ENCODE results near the gene OR8H1. TPM values are rescaled to one million over a fixed set of nuclear protein-coding genes. Genes with fewer than 3 reads are reported as not detected.

Gene OR8H1
- not detected for polyA plus RNA-seq (2013)

GRCh38 chr11:56292154-56292553, at the start of gene OR8H1:
OR8H1 (minus strand) TSS chr11:56292254; CDS start chr11:56291062, 1,192 bp downstream.
- no CpG with 5 or more reads among the region's 2 CpGs for WGBS (ENCODE audit: insufficient coverage)
- Histone ChIP-seq H3K36me3 (ENCODE audit: control insufficient read depth in 4 of 4, insufficient read depth in 4 of 4, low read length in 3 of 4) (no peaks in the 10 kb centered on the region), H3K27ac (ENCODE audit: insufficient read depth in 1 of 2, low read depth in 1 of 2, low read length in 2 of 2, poor library complexity in 1 of 2, severe bottlenecking in 2 of 2) (no peak within 1 kb of the TSS), H3K4me1 (ENCODE audit: control extremely low read depth in 1 of 4, control insufficient read depth in 4 of 4, insufficient read depth in 4 of 4, low read length in 3 of 4) (no peaks in the 10 kb centered on the region), H3K9me3 (ENCODE audit: control extremely low read depth in 1 of 5, control insufficient read depth in 4 of 5, insufficient read depth in 2 of 5, low read depth in 1 of 5, low read length in 4 of 5) (no peaks in the 10 kb centered on the region), H3K4me3 (ENCODE audit: control insufficient read depth in 1 of 7, extremely low read depth in 1 of 7, insufficient read depth in 4 of 7, low read depth in 2 of 7, low read length in 6 of 7) (no peak within 1 kb of the TSS), H3K27me3 (replicated peaks in 2 of 5; ENCODE audit: control insufficient read depth in 4 of 5, insufficient read depth in 5 of 5, low read length in 4 of 5) (no peaks in the 10 kb centered on the region)
- no peak for DNase-seq
- ChIA-PET POLR2A (no interaction called here), CTCF (no interaction called here)

- Histone ChIP-seq H3K27me3 (replicated peaks in 2 of 5; ENCODE audit: control insufficient read depth in 4 of 5, insufficient read depth in 5 of 5, low read length in 4 of 5) (no peaks in the 10 kb centered on the region), H3K4me3 (ENCODE audit: control insufficient read depth in 1 of 7, extremely low read depth in 1 of 7, insufficient read depth in 4 of 7, low read depth in 2 of 7, low read length in 6 of 7) (no peak overlapping the region), H3K9me3 (ENCODE audit: control extremely low read depth in 1 of 5, control insufficient read depth in 4 of 5, insufficient read depth in 2 of 5, low read depth in 1 of 5, low read length in 4 of 5) (peaks cover 0 to 3% (median 0%) of the 10 kb centered on the region in 5 experiments), H3K4me1 (ENCODE audit: control extremely low read depth in 1 of 4, control insufficient read depth in 4 of 4, insufficient read depth in 4 of 4, low read length in 3 of 4) (no peaks in the 10 kb centered on the region), H3K36me3 (ENCODE audit: control insufficient read depth in 4 of 4, insufficient read depth in 4 of 4, low read length in 3 of 4) (no peaks in the 10 kb centered on the region), H3K27ac (ENCODE audit: insufficient read depth in 1 of 2, low read depth in 1 of 2, low read length in 2 of 2, poor library complexity in 1 of 2, severe bottlenecking in 2 of 2) (no peak overlapping the region)
- ChIA-PET CTCF (no interaction called here), POLR2A (no interaction called here)
- DNase-seq: no peak
These were observed 48.2 kb upstream of the OR8H1 start for GRCh38 chr11:56340289-56340688.

DNA sequence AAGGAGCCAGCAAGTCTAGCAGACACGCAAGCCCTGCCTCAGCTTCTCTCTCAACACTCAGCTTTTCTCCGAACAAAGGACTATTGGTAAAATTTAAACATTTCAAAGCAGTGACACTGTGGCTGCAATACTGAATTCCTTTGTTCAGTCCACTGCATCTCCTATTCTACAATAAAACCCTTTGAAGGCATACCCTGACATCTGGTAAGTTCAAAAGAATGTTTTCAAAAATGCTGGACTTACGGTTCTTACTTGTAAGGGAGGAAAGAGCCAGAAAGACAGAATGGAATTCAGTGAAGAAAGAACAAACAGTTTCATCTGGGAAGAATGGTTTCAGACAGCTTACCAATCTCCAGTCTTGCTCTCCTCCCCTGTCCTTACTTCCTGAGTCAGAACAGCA, 41.1 kb upstream of the OR8H1 start:
- POLR2A ChIA-PET: no interaction called here
- CTCF ChIA-PET: no interaction called here
- WGBS (ENCODE audit: insufficient coverage): 66% methylated on average over 2 of the region's 3 CpGs

GRCh38 chr11:56331861-56332491, 39.9 kb upstream of the OR8H1 start:
- DNase-seq: no peak
- Histone ChIP-seq H3K36me3 (ENCODE audit: control insufficient read depth in 4 of 4, insufficient read depth in 4 of 4, low read length in 3 of 4) (no peaks in the 10 kb centered on the region), H3K27ac (ENCODE audit: insufficient read depth in 1 of 2, low read depth in 1 of 2, low read length in 2 of 2, poor library complexity in 1 of 2, severe bottlenecking in 2 of 2) (no peak overlapping the region), H3K4me1 (ENCODE audit: control extremely low read depth in 1 of 4, control insufficient read depth in 4 of 4, insufficient read depth in 4 of 4, low read length in 3 of 4) (no peaks in the 10 kb centered on the region), H3K4me3 (ENCODE audit: control insufficient read depth in 1 of 7, extremely low read depth in 1 of 7, insufficient read depth in 4 of 7, low read depth in 2 of 7, low read length in 6 of 7) (no peak overlapping the region), H3K9me3 (ENCODE audit: control extremely low read depth in 1 of 5, control insufficient read depth in 4 of 5, insufficient read depth in 2 of 5, low read depth in 1 of 5, low read length in 4 of 5) (no peaks in the 10 kb centered on the region), H3K27me3 (replicated peaks in 2 of 5; ENCODE audit: control insufficient read depth in 4 of 5, insufficient read depth in 5 of 5, low read length in 4 of 5) (no peaks in the 10 kb centered on the region)
- CTCF ChIA-PET: no interaction called here
- 94% methylated on average over 33 of the region's 34 CpGs for WGBS (ENCODE audit: insufficient coverage)
- POLR2A ChIA-PET: no interaction called here

More for the DNA sequence above, 41.1 kb upstream of the OR8H1 start:
- no peak overlapping the region for H3K27ac ChIP-seq (ENCODE audit: insufficient read depth in 1 of 2, low read depth in 1 of 2, low read length in 2 of 2, poor library complexity in 1 of 2, severe bottlenecking in 2 of 2)
- H3K9me3 ChIP-seq (ENCODE audit: control extremely low read depth in 1 of 5, control insufficient read depth in 4 of 5, insufficient read depth in 2 of 5, low read depth in 1 of 5, low read length in 4 of 5): peaks cover 0 to 3% (median 0%) of the 10 kb centered on the region in 5 experiments
- no peak for DNase-seq
- H3K36me3 ChIP-seq (ENCODE audit: control insufficient read depth in 4 of 4, insufficient read depth in 4 of 4, low read length in 3 of 4): no peaks in the 10 kb centered on the region
- no peaks in the 10 kb centered on the region for H3K4me1 ChIP-seq (ENCODE audit: control extremely low read depth in 1 of 4, control insufficient read depth in 4 of 4, insufficient read depth in 4 of 4, low read length in 3 of 4)
- H3K27me3 ChIP-seq (replicated peaks in 2 of 5; ENCODE audit: control insufficient read depth in 4 of 5, insufficient read depth in 5 of 5, low read length in 4 of 5): no peaks in the 10 kb centered on the region
- H3K4me3 ChIP-seq (ENCODE audit: control insufficient read depth in 1 of 7, extremely low read depth in 1 of 7, insufficient read depth in 4 of 7, low read depth in 2 of 7, low read length in 6 of 7): no peak overlapping the region

GRCh38 chr11:56314844-56315243, 22.8 kb upstream of the OR8H1 start, which contains the start of gene OR8K3:
OR8K3 (plus strand) TSS chr11:56315144; CDS start chr11:56318307, 3,163 bp downstream.
- Histone ChIP-seq H3K9me3 (ENCODE audit: control extremely low read depth in 1 of 5, control insufficient read depth in 4 of 5, insufficient read depth in 2 of 5, low read depth in 1 of 5, low read length in 4 of 5) (no peaks in the 10 kb centered on the region), H3K36me3 (ENCODE audit: control insufficient read depth in 4 of 4, insufficient read depth in 4 of 4, low read length in 3 of 4) (no peaks in the 10 kb centered on the region), H3K4me1 (ENCODE audit: control extremely low read depth in 1 of 4, control insufficient read depth in 4 of 4, insufficient read depth in 4 of 4, low read length in 3 of 4) (no peaks in the 10 kb centered on the region), H3K4me3 (ENCODE audit: control insufficient read depth in 1 of 7, extremely low read depth in 1 of 7, insufficient read depth in 4 of 7, low read depth in 2 of 7, low read length in 6 of 7) (no peak within 1 kb of the TSS), H3K27me3 (replicated peaks in 2 of 5; ENCODE audit: control insufficient read depth in 4 of 5, insufficient read depth in 5 of 5, low read length in 4 of 5) (no peaks in the 10 kb centered on the region), H3K27ac (ENCODE audit: insufficient read depth in 1 of 2, low read depth in 1 of 2, low read length in 2 of 2, poor library complexity in 1 of 2, severe bottlenecking in 2 of 2) (no peak within 1 kb of the TSS)
- POLR2A ChIA-PET: no interaction called here
- CTCF ChIA-PET: no interaction called here
- no peak for DNase-seq

- H3K27me3 ChIP-seq (replicated peaks in 2 of 5; ENCODE audit: control insufficient read depth in 4 of 5, insufficient read depth in 5 of 5, low read length in 4 of 5): no peaks in the 10 kb centered on the region
- H3K4me1 ChIP-seq (ENCODE audit: control extremely low read depth in 1 of 4, control insufficient read depth in 4 of 4, insufficient read depth in 4 of 4, low read length in 3 of 4): no peaks in the 10 kb centered on the region
- ChIA-PET CTCF (no interaction called here), POLR2A (no interaction called here)
- no peaks in the 10 kb centered on the region for H3K36me3 ChIP-seq (ENCODE audit: control insufficient read depth in 4 of 4, insufficient read depth in 4 of 4, low read length in 3 of 4)
- no peak for DNase-seq
- no peak overlapping the region for H3K4me3 ChIP-seq (ENCODE audit: control insufficient read depth in 1 of 7, extremely low read depth in 1 of 7, insufficient read depth in 4 of 7, low read depth in 2 of 7, low read length in 6 of 7)
- peaks cover 0 to 6% (median 0%) of the 10 kb centered on the region in 5 experiments for H3K9me3 ChIP-seq (ENCODE audit: control extremely low read depth in 1 of 5, control insufficient read depth in 4 of 5, insufficient read depth in 2 of 5, low read depth in 1 of 5, low read length in 4 of 5)
- 95% methylated on average over 2 of the region's 3 CpGs for WGBS (ENCODE audit: insufficient coverage)
- H3K27ac ChIP-seq (ENCODE audit: insufficient read depth in 1 of 2, low read depth in 1 of 2, low read length in 2 of 2, poor library complexity in 1 of 2, severe bottlenecking in 2 of 2): no peak overlapping the region
These were observed 15.8 kb upstream of the OR8H1 start for GRCh38 chr11:56307836-56308235.

DNA sequence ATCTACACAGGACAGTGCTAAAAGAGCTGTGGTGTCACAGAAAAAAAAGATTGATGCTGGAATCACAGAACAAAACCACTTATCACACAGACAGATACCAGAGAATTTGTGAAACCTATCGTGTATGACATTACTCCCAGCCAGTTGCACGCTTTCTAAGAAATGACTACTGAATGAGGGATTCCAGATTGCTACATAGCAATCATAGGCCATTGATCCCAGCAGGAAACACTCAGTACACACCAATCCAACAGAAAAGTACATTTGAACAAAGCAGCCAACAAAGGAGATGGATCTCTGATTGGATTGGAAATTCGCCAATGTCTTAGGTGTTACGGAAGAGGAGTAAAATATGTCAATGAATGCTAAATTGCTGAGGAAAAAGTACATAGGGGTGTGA, 4.8 kb upstream of the OR8H1 start:
- H3K9me3 ChIP-seq (ENCODE audit: control extremely low read depth in 1 of 5, control insufficient read depth in 4 of 5, insufficient read depth in 2 of 5, low read depth in 1 of 5, low read length in 4 of 5): no peaks in the 10 kb centered on the region
- no peak overlapping the region for H3K4me3 ChIP-seq (ENCODE audit: control insufficient read depth in 1 of 7, extremely low read depth in 1 of 7, insufficient read depth in 4 of 7, low read depth in 2 of 7, low read length in 6 of 7)
- ChIA-PET CTCF (no interaction called here), POLR2A (no interaction called here)
- no peaks in the 10 kb centered on the region for H3K4me1 ChIP-seq (ENCODE audit: control extremely low read depth in 1 of 4, control insufficient read depth in 4 of 4, insufficient read depth in 4 of 4, low read length in 3 of 4)
- no peak for DNase-seq
- H3K27ac ChIP-seq (ENCODE audit: insufficient read depth in 1 of 2, low read depth in 1 of 2, low read length in 2 of 2, poor library complexity in 1 of 2, severe bottlenecking in 2 of 2): no peak overlapping the region
- no peaks in the 10 kb centered on the region for H3K36me3 ChIP-seq (ENCODE audit: control insufficient read depth in 4 of 4, insufficient read depth in 4 of 4, low read length in 3 of 4)
- 100% methylated on average over 4 of the region's 4 CpGs for WGBS (ENCODE audit: insufficient coverage)
- no peaks in the 10 kb centered on the region for H3K27me3 ChIP-seq (replicated peaks in 2 of 5; ENCODE audit: control insufficient read depth in 4 of 5, insufficient read depth in 5 of 5, low read length in 4 of 5)
